ENCODE results near the gene RBM17.
A peak's percentile ranks its signal among the peaks of the same experiment; 100 is the strongest.
"Not testable (repeated sequence)": the region's sequence is repeated elsewhere in the genome, so short reads cannot be mapped to it uniquely, and the experiment has no call there.

RBM17 gene

GRCh38 chr10:6088721-6089333 lies at the start of gene RBM17:
Gene RBM17, plus strand, starts transcription at chr10:6089034. Its CDS starts 8,032 bp downstream, at chr10:6097066.
- H3K4me3 ChIP-seq (ENCODE audit: low read length), result peak within 1 kb of the TSS; percentile 93
- no peak for TF ChIP-seq ZNF274 (IDR thresholded peaks at IDR 0.05; ENCODE audit: low read depth, low read length)

GRCh38 chr10:6039711-6040110 lies 49.1 kb upstream of the RBM17 start:
- TF ChIP-seq ZNF274 (IDR thresholded peaks at IDR 0.05; ENCODE audit: low read depth, low read length), result no peak
- H3K4me3 ChIP-seq (ENCODE audit: low read length), result no peak overlapping the region

- TF ChIP-seq ZNF274 (IDR thresholded peaks at IDR 0.05; ENCODE audit: low read depth, low read length), result no peak
- H3K4me3 ChIP-seq (ENCODE audit: low read length), result no peak overlapping the region
Measured at GRCh38 chr10:6040205-6040604, 48.6 kb upstream of the RBM17 start.

- H3K4me3 ChIP-seq (ENCODE audit: low read length), result not testable (repeated sequence)
Measured at GRCh38 chr10:6043377-6043776, 45.5 kb upstream of the RBM17 start.

- TF ChIP-seq ZNF274 (IDR thresholded peaks at IDR 0.05; ENCODE audit: low read depth, low read length), result no peak
- H3K4me3 ChIP-seq (ENCODE audit: low read length), result no peak overlapping the region; the same call in 1 of the 2 replicates
Measured at GRCh38 chr10:6044060-6044459, 44.8 kb upstream of the RBM17 start.

- H3K4me3 ChIP-seq (ENCODE audit: low read length), result peak overlapping the region; percentile 47; the same call in 1 of the 2 replicates
- no peak for TF ChIP-seq ZNF274 (IDR thresholded peaks at IDR 0.05; ENCODE audit: low read depth, low read length)
Measured at GRCh38 chr10:6044751-6045313, 44.0 kb upstream of the RBM17 start.

- H3K4me3 ChIP-seq (ENCODE audit: low read length), result no peak overlapping the region; the same call in 1 of the 2 replicates
- no peak for TF ChIP-seq ZNF274 (IDR thresholded peaks at IDR 0.05; ENCODE audit: low read depth, low read length)
Measured at GRCh38 chr10:6045314-6045848, 43.5 kb upstream of the RBM17 start.

GRCh38 chr10:6045878-6046772 lies 42.7 kb upstream of the RBM17 start:
- TF ChIP-seq ZNF274 (IDR thresholded peaks at IDR 0.05; ENCODE audit: low read depth, low read length), result no peak

GRCh38 chr10:6046773-6047611 lies 41.8 kb upstream of the RBM17 start:
- H3K4me3 ChIP-seq (ENCODE audit: low read length), result no peak overlapping the region

More at GRCh38 chr10:6045878-6046772, 42.7 kb upstream of the RBM17 start:
- H3K4me3 ChIP-seq (ENCODE audit: low read length), result no peak overlapping the region

GRCh38 chr10:6047847-6048246 lies 41.0 kb upstream of the RBM17 start:
- no peak for TF ChIP-seq ZNF274 (IDR thresholded peaks at IDR 0.05; ENCODE audit: low read depth, low read length)
- no peak overlapping the region for H3K4me3 ChIP-seq (ENCODE audit: low read length)

More at GRCh38 chr10:6046773-6047611, 41.8 kb upstream of the RBM17 start:
- TF ChIP-seq ZNF274 (IDR thresholded peaks at IDR 0.05; ENCODE audit: low read depth, low read length), result no peak

- no peak overlapping the region for H3K4me3 ChIP-seq (ENCODE audit: low read length)
- no peak for TF ChIP-seq ZNF274 (IDR thresholded peaks at IDR 0.05; ENCODE audit: low read depth, low read length)
Measured at GRCh38 chr10:6048281-6049030, 40.4 kb upstream of the RBM17 start.

GRCh38 chr10:6049031-6049400 lies 39.8 kb upstream of the RBM17 start:
- no peak overlapping the region for H3K4me3 ChIP-seq (ENCODE audit: low read length)
- no peak for TF ChIP-seq ZNF274 (IDR thresholded peaks at IDR 0.05; ENCODE audit: low read depth, low read length)
